Mammary epithelial cell (primary cell): Measurements from ENCODE around the gene ZNF280B.

Source experiments
- CTCF ChIP-seq, 2 donors: IDR thresholded peaks in 1 of 2; conservative IDR thresholded peaks in 1 of 2; 2 replicates each; pipeline ENCODE4 v1.5.1; 2011 to 2012; ENCODE audit warnings: inconsistent platforms in 2 of 2, low read length in 2 of 2, mild to moderate bottlenecking in 2 of 2, control low read depth in 1 of 2, low read depth in 1 of 2; ENCODE audit not compliant: insufficient read depth in 1 of 2; ENCODE audit errors: extremely low read depth in 1 of 2
- EZH2 ChIP-seq: IDR thresholded peaks from 2 replicates; pipeline ENCODE4 v1.6.1; 2012; ENCODE audit warnings: low read length, inconsistent platforms, borderline replicate concordance

- TF ChIP-seq CTCF (conservative IDR thresholded peaks at IDR 0.05 in 1 of 2, IDR thresholded peaks at IDR 0.05 in 1 of 2; ENCODE audit: extremely low read depth in 1 of 2, insufficient read depth in 1 of 2, low read depth in 1 of 2, low read length in 2 of 2) (no peak), EZH2 (no peak)
Observed at GRCh38 chr22:22535662-22536061, 27.1 kb upstream of the ZNF280B start.
